Dermis blood vessel endothelial cell (primary cell): ENCODE data around the gene CBR4. TPM values are rescaled to one million over a fixed set of nuclear protein-coding genes. Genes with fewer than 3 reads are reported as not detected.
"Not testable (repeated sequence)": the region's sequence is repeated elsewhere in the genome, so short reads cannot be mapped to it uniquely, and the experiment has no call there.

Experiments used
- DNase-seq: peaks from one replicate; pipeline ENCODE4 v3.0.0; 2010
- total RNA-seq: library from RNA; depleted of rRNA; stranded (reverse); fragments of >200 nt; gene quantifications from 2 replicates; pipeline ENCODE4 v1.2.3, GENCODE V29; 2014

The CBR4 gene
- total RNA-seq: 14.7 and 20.1 TPM in 2 replicates

GRCh38 chr4:169010125-169011023 is at the start of gene CBR4:
Gene CBR4 (minus strand): TSS chr4:169010255. CDS start chr4:169010089, 166 bp downstream.
- peak; percentile 99 for DNase-seq

GRCh38 chr4:169059306-169060211 is 49.5 kb upstream of the CBR4 start:
- DNase-seq: peak; percentile 83

GRCh38 chr4:169058312-169058711 is 48.3 kb upstream of the CBR4 start:
- DNase-seq: no peak

- no peak for DNase-seq
Measured at GRCh38 chr4:169054879-169055278, 44.8 kb upstream of the CBR4 start.

GRCh38 chr4:169052594-169052945 is 42.5 kb upstream of the CBR4 start:
- DNase-seq: no peak

- DNase-seq: no peak
Measured at GRCh38 chr4:169051761-169052593, 41.9 kb upstream of the CBR4 start.

- no peak for DNase-seq
Measured at GRCh38 chr4:169050881-169051760, 41.1 kb upstream of the CBR4 start.

GRCh38 chr4:169050284-169050683 is 40.2 kb upstream of the CBR4 start:
- DNase-seq: peak; percentile 87

- no peak for DNase-seq
Measured at GRCh38 chr4:169048868-169049414, 38.9 kb upstream of the CBR4 start.

- DNase-seq: no peak
Measured at GRCh38 chr4:169047956-169048355, 37.9 kb upstream of the CBR4 start.

- no peak for DNase-seq
Measured at GRCh38 chr4:169045862-169046584, 36.0 kb upstream of the CBR4 start.

- DNase-seq: no peak
Measured at GRCh38 chr4:169044714-169045447, 34.8 kb upstream of the CBR4 start.

- DNase-seq: no peak
Measured at GRCh38 chr4:169042608-169043007, 32.6 kb upstream of the CBR4 start.

GRCh38 chr4:169040559-169041261 is 30.7 kb upstream of the CBR4 start:
- DNase-seq: no peak

- no peak for DNase-seq
Measured at GRCh38 chr4:169039251-169039954, 29.3 kb upstream of the CBR4 start.

GRCh38 chr4:169037506-169037905 is 27.5 kb upstream of the CBR4 start:
- no peak for DNase-seq

- not testable (repeated sequence) for DNase-seq
Measured at GRCh38 chr4:169035871-169036620, 26.0 kb upstream of the CBR4 start.

GRCh38 chr4:169033660-169034059 is 23.6 kb upstream of the CBR4 start:
- peak; percentile 34 for DNase-seq
